K562 (cell line): ENCODE measurements around the gene VPS33A. TPM values are rescaled to one million over a fixed set of nuclear protein-coding genes. Genes with fewer than 3 reads are reported as not detected.

Experiments used
- ATAC-seq: fragments of 200-7000 bp; cut with Tn5 transposase; 3 replicates; pipeline ENCODE4 v1.9.1; 2020; ENCODE audit warnings: moderate library complexity
- BruUV-seq: library from RNA; stranded (reverse); fragments of 400-500 nt; replicated peaks from 2 replicates; lab custom pipeline; 2021; lab: Mats Ljungman, UMichigan
- CTCF ChIA-PET: fragments of 300-600 bp; formaldehyde crosslinking; extraction: SDS; loops from one replicate; lab custom pipeline; 2021; ENCODE audit warnings: low intra/inter-chr PET ratio; lab: Yijun Ruan, JAX
- POLR2A ChIA-PET: fragments of 300-600, 350-650 bp; sonication (Branson Sonifier 250); formaldehyde crosslinking; extraction: SDS; loops from one replicate; lab custom pipeline; 2021; ENCODE audit warnings: antibody characterized with exemption, inconsistent platforms; lab: Yijun Ruan, JAX
- DNase-seq, 4 experiments: peaks; one replicate each; pipeline versions ENCODE4 v3.0.0 to v3.0.0-alpha.2; 2011 to 2018; ENCODE audit warnings: low spot score in 3 of 4, mixed read lengths in 3 of 4; ENCODE audit errors: extremely low read depth in 1 of 4
- FAIRE-seq: peaks from 2 replicates; lab custom pipeline; 2011; peaks lifted over from hg19 to GRCh38; lab: Jason Lieb, UNC
- H2AFZ ChIP-seq: 2 replicates; pipeline ENCODE4 v1.6.0; 2011; ENCODE audit warnings: low read depth, low read length, control low read depth, inconsistent platforms
- H3K27ac ChIP-seq: fragments of 200-600 bp; 3 replicates; pipeline ENCODE4 v1.8.0; 2011; ENCODE audit warnings: low read depth, mild to moderate bottlenecking, control low read depth, inconsistent platforms, low read length, moderate library complexity, mixed read lengths; ENCODE audit errors: extremely low read depth
- H3K27me3 ChIP-seq, 2 experiments: fragments of 300-600 bp in 1 of 2; 2 replicates in 1 of 2; 3 replicates in 1 of 2; pipeline versions ENCODE4 v1.6.0 to v1.8.0; 2011; ENCODE audit warnings: inconsistent platforms in 2 of 2, low read length in 2 of 2, mild to moderate bottlenecking in 1 of 2, mixed read lengths in 1 of 2, moderate library complexity in 1 of 2; ENCODE audit not compliant: control insufficient read depth in 2 of 2, insufficient read depth in 2 of 2
- H3K36me3 ChIP-seq: fragments of 300-600 bp; 3 replicates; pipeline ENCODE4 v1.8.0; 2011; ENCODE audit warnings: mild to moderate bottlenecking, low read length, inconsistent platforms; ENCODE audit not compliant: control insufficient read depth, insufficient read depth
- H3K4me1 ChIP-seq, 2 experiments: fragments of 200-600 bp in 1 of 2; replicated peaks in 1 of 2; 2 replicates in 1 of 2; 3 replicates in 1 of 2; pipeline versions ENCODE4 v1.5.1 to v1.8.0; 2011; ENCODE audit warnings: inconsistent platforms in 2 of 2, low read length in 2 of 2, mild to moderate bottlenecking in 1 of 2, mixed read lengths in 1 of 2, moderate library complexity in 1 of 2; ENCODE audit not compliant: control insufficient read depth in 2 of 2, insufficient read depth in 2 of 2
- H3K4me2 ChIP-seq: 2 replicates; pipeline ENCODE4 v1.6.1; 2011; ENCODE audit warnings: low read length, control low read depth, inconsistent platforms, mixed read lengths; ENCODE audit not compliant: insufficient read depth
- H3K4me3 ChIP-seq: fragments of 200-600 bp; sonication (generic), shearing (Covaris generic); 2 replicates; pipeline ENCODE4 v1.5.1; 2016; ENCODE audit warnings: control low read depth, inconsistent platforms
- H3K79me2 ChIP-seq: fragments of 200-600 bp; 3 replicates; pipeline ENCODE4 v1.8.0; 2011; ENCODE audit warnings: low read length, inconsistent platforms; ENCODE audit not compliant: control insufficient read depth, insufficient read depth
- H3K9ac ChIP-seq, 2 experiments: 2 replicates each; pipeline versions ENCODE4 v1.6.0 to v1.6.1; 2011; ENCODE audit warnings: low read depth in 2 of 2, low read length in 2 of 2, control low read depth in 1 of 2, inconsistent platforms in 1 of 2, mild to moderate bottlenecking in 1 of 2, mixed read lengths in 1 of 2; ENCODE audit not compliant: insufficient read depth in 1 of 2
- H3K9me1 ChIP-seq: one replicate; pipeline ENCODE4 v1.6.0; 2011; ENCODE audit warnings: inconsistent platforms, mild to moderate bottlenecking, low read length, moderate library complexity; ENCODE audit not compliant: control insufficient read depth, insufficient read depth
- H3K9me3 ChIP-seq: replicated peaks from 2 replicates; pipeline ENCODE4 v1.5.1; 2011; ENCODE audit warnings: low read depth, low read length, inconsistent platforms; ENCODE audit not compliant: control insufficient read depth, insufficient read depth
- H4K20me1 ChIP-seq: replicated peaks from 2 replicates; pipeline ENCODE4 v1.6.1; 2011; ENCODE audit warnings: low read length, inconsistent platforms, mixed read lengths; ENCODE audit not compliant: control insufficient read depth, insufficient read depth
- DNMT1 ChIP-seq: fragments of 450-650 bp; IDR thresholded peaks from 2 replicates; pipeline ENCODE4 v1.6.1; 2016; ENCODE audit warnings: antibody characterized with exemption, mild to moderate bottlenecking
- ETS2 ChIP-seq: IDR thresholded peaks from 2 replicates; pipeline ENCODE4 v1.6.1; 2016; ENCODE audit warnings: borderline replicate concordance, missing genetic modification characterization, mild to moderate bottlenecking, moderate library complexity, missing compliant biosample characterization; ENCODE audit not compliant: poor library complexity, severe bottlenecking
- RBM17 ChIP-seq: fragments of 200-400 bp; formaldehyde crosslinking; IDR thresholded peaks from 2 replicates; pipeline ENCODE4 v1.6.1; 2017; ENCODE audit warnings: low read depth, mild to moderate bottlenecking, low read length, borderline replicate concordance
- THAP7 ChIP-seq: fragments of 250-450 bp; sonication (Bioruptor Pico); IDR thresholded peaks from 2 replicates; pipeline ENCODE4 v1.5.0; 2021
- ZNF174 ChIP-seq: fragments of 250-450 bp; sonication (Bioruptor Pico); IDR thresholded peaks from 2 replicates; pipeline ENCODE4 v1.4.0; 2020; ENCODE audit warnings: mild to moderate bottlenecking
- ZNF280B ChIP-seq: fragments of 250-450 bp; sonication (Bioruptor Pico); IDR thresholded peaks from 2 replicates; pipeline ENCODE4 v1.5.1; 2021; ENCODE audit warnings: mild to moderate bottlenecking
- WGBS: fragments of 100-300 bp; shearing (Covaris generic); methylation state at CpG from one replicate; pipeline ENCODE4 v1.1.6; 2016; ENCODE audit warnings: low coverage, mixed read lengths; ENCODE audit not compliant: insufficient coverage; ENCODE audit errors: missing lambda C conversion rate; 5-methylcytosine and 5-hydroxymethylcytosine counted together
- in situ Hi-C: fragments of 300-500 bp; cut with MboI; formaldehyde crosslinking; loops from 4 replicates; pipeline ENCODE4 v1.15.0; 2018; ENCODE audit warnings: inconsistent platforms, mixed read lengths
- intact Hi-C: fragments of 100-400 bp; cut with micrococcal nuclease; formaldehyde crosslinking; loops from 2 replicates; pipeline ENCODE4 v1.14.2; 2022
- polyA plus RNA-seq, 8 experiments: library from polyadenylated mRNA; depleted of rRNA in 4 of 8; stranded (reverse) in 5 of 8; unstranded in 3 of 8; fragments of >200 nt; fragmentation: Nextera tagmentation in 2 of 8; fragmentation: Illumina TruSeq in 1 of 8; extraction: Ambion mirVana in 2 of 8; extraction: Trizol in 1 of 8; gene quantifications; 2 replicates each; pipeline versions ENCODE4 v1.2.1 to v1.2.3, GENCODE V29; 2011 to 2014; ENCODE audit warnings: inconsistent platforms in 1 of 8, missing spikeins in 1 of 8
- total RNA-seq, 7 experiments: library from RNA; depleted of rRNA in 6 of 7; stranded (reverse); fragments of >200 nt in 6 of 7; fragmentation: Illumina TruSeq in 2 of 7; extraction: Trizol in 2 of 7; gene quantifications; 2 replicates each; pipeline versions ENCODE4 v1.2.1 to v1.2.3, GENCODE V29; 2011 to 2021; ENCODE audit warnings: low replicate concordance in 1 of 7

The VPS33A gene
- total and polyA plus RNA-seq, 9 of the 15 experiments (the other 6 are each of a cell fraction or from before 2014, with no cell fraction given): 10.6 to 34.3 (median 25.3) TPM

- Histone ChIP-seq H3K27me3 (no peaks in the 10 kb centered on the region), H3K36me3 (peaks cover 32% of the 10 kb centered on the region), H3K9me3 (no peaks in the 10 kb centered on the region), H4K20me1 (no peaks in the 10 kb centered on the region), H3K9me1 (peaks cover 4% of the 10 kb centered on the region), H3K4me2 (no peak overlapping the region), H3K4me1 (peaks cover 19 to 23% of the 10 kb centered on the region in 2 experiments), H2AFZ (no peak overlapping the region), H3K27ac (no peak overlapping the region), H3K4me3 (no peak overlapping the region), H3K79me2 (no peaks in the 10 kb centered on the region), H3K9ac (no peak overlapping the region)
- POLR2A ChIA-PET: no interaction called here
- TF ChIP-seq RBM17 (no peak), ZNF280B (CRISPR knock-in tag) (no peak), THAP7 (CRISPR knock-in tag) (no peak), ZNF174 (CRISPR knock-in tag) (no peak), DNMT1 (no peak), ETS2 (tag) (no peak)
- FAIRE-seq: peak; percentile 72
- in situ Hi-C loops: no loop called here
- no peak for DNase-seq
- no peak for ATAC-seq
- CTCF ChIA-PET: no interaction called here
- 53% methylated on average over 7 of the region's 7 CpGs for WGBS
- BruUV-seq: no TSS peak
- intact Hi-C loops: no loop called here
These were observed 9.9 kb upstream of the VPS33A start for GRCh38 chr12:122276242-122276641.
